ENCODE measurements around the gene KCNE4.

DNA sequence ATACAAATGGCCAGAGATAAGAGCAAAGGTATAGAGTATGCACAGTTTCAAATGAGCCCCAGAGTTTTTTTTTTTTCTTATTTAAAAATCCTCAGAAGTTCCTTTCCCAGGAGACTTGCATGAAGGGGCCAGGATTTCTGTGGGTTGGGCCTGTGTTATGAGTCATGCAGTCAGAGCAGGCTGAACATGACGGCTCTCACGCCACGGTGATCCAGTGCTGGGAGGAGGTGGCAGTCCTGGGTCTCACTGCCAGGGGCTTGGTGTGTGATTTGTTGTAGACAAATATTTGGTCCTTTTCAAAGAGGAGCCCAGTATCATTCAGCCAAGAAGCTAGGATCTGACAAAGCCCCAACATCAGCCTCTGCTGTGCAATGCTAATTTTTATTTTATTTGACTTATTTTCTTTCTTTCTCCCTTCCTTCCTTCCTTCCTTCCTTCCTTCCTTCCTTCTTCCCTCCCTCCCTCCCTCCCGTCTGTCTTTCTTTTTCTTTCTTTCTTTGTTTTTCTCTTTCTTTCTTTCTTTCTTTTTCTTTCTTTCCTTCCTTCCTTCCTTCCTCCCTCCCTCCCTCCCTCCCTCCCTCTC, 10.4 kb upstream of the KCNE4 start:
- TF ChIP-seq REST (IDR thresholded peaks at IDR 0.05; ENCODE audit: low read depth, low read length) (no peak), MAX (IDR thresholded peaks at IDR 0.05; ENCODE audit: low read depth) (peak; percentile 61), EZH2phosphoT487 (IDR thresholded peaks at IDR 0.05; ENCODE audit: borderline replicate concordance, low read depth) (no peak), CTCF (IDR thresholded peaks at IDR 0.05) (no peak), GABPA (IDR thresholded peaks at IDR 0.05; ENCODE audit: low read depth) (no peak), MXI1 (IDR thresholded peaks at IDR 0.05; ENCODE audit: low read depth, low read length) (no peak), ZBTB33 (IDR thresholded peaks at IDR 0.05; ENCODE audit: borderline replicate concordance, low read depth) (no peak), RAD21 (IDR thresholded peaks at IDR 0.05; ENCODE audit: low read length) (no peak), USF2 (IDR thresholded peaks at IDR 0.05; ENCODE audit: borderline replicate concordance, low read depth, low read length) (no peak)
- TF ChIP-seq, protein P1, sequence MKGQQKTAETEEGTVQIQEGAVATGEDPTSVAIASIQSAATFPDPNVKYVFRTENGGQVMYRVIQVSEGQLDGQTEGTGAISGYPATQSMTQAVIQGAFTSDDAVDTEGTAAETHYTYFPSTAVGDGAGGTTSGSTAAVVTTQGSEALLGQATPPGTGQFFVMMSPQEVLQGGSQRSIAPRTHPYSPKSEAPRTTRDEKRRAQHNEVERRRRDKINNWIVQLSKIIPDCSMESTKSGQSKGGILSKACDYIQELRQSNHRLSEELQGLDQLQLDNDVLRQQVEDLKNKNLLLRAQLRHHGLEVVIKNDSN (IDR thresholded peaks at IDR 0.05; ENCODE audit: borderline replicate concordance, low read depth), result no peak

Measured in SK-N-SH (cell line).